GM19351 (cell line): ENCODE data around the gene PKD1.

Source experiments
- ATAC-seq: cut with Tn5 transposase; IDR thresholded peaks from one replicate; pipeline ENCODE4 v1.9.1; 2021; ENCODE audit warnings: mild to moderate bottlenecking, moderate library complexity; ENCODE audit not compliant: unreplicated experiment

The PKD1 gene

GRCh38 chr16:2090777-2091546, 44.7 kb downstream of the PKD1 start:
- ATAC-seq: no peak

- ATAC-seq: no peak
These were observed 45.3 kb downstream of the PKD1 start for GRCh38 chr16:2090481-2090776.

GRCh38 chr16:2089706-2090480, 45.8 kb downstream of the PKD1 start:
- no peak for ATAC-seq

- ATAC-seq: no peak
These were observed 46.8 kb downstream of the PKD1 start for GRCh38 chr16:2088759-2089358.

GRCh38 chr16:2087748-2088631, 47.7 kb downstream of the PKD1 start:
- no peak for ATAC-seq

GRCh38 chr16:2086812-2087747, 48.6 kb downstream of the PKD1 start:
- ATAC-seq: no peak

GRCh38 chr16:2086106-2086742, 49.5 kb downstream of the PKD1 start:
- no peak for ATAC-seq

GRCh38 chr16:2085669-2086068, 50.0 kb downstream of the PKD1 start:
- no peak for ATAC-seq

GRCh38 chr16:2084895-2085625, 50.6 kb downstream of the PKD1 start:
- ATAC-seq: no peak

GRCh38 chr16:2083876-2084780, 51.6 kb downstream of the PKD1 start:
- ATAC-seq: no peak

GRCh38 chr16:2083409-2083808, 52.3 kb downstream of the PKD1 start:
- no peak for ATAC-seq

GRCh38 chr16:2082983-2083364, 52.7 kb downstream of the PKD1 start:
- no peak for ATAC-seq

GRCh38 chr16:2082171-2082982, 53.3 kb downstream of the PKD1 start:
- ATAC-seq: no peak

- ATAC-seq: no peak
These were observed 54.3 kb downstream of the PKD1 start for GRCh38 chr16:2081201-2082084.

- no peak for ATAC-seq
These were observed 55.7 kb downstream of the PKD1 start for GRCh38 chr16:2079991-2080390.

GRCh38 chr16:2079311-2079800, 56.3 kb downstream of the PKD1 start:
- no peak for ATAC-seq
